GM10266 (cell line): ENCODE results near the gene TM6SF1.
"Not testable (repeated sequence)": the region's sequence is repeated elsewhere in the genome, so short reads cannot be mapped to it uniquely, and the experiment has no call there.

Experiments
- DNase-seq: peaks from one replicate; pipeline ENCODE4 v3.0.0; 2012; ENCODE audit errors: extremely low spot score
- TF ChIP-seq, protein P1 (sequence below): IDR thresholded peaks from 2 replicates; pipeline ENCODE4 v1.5.1; 2012; ENCODE audit warnings: mild to moderate bottlenecking, low read depth; ENCODE audit not compliant: control insufficient read depth, insufficient read depth; ENCODE audit errors: missing control alignments

The TM6SF1 gene

DNA sequence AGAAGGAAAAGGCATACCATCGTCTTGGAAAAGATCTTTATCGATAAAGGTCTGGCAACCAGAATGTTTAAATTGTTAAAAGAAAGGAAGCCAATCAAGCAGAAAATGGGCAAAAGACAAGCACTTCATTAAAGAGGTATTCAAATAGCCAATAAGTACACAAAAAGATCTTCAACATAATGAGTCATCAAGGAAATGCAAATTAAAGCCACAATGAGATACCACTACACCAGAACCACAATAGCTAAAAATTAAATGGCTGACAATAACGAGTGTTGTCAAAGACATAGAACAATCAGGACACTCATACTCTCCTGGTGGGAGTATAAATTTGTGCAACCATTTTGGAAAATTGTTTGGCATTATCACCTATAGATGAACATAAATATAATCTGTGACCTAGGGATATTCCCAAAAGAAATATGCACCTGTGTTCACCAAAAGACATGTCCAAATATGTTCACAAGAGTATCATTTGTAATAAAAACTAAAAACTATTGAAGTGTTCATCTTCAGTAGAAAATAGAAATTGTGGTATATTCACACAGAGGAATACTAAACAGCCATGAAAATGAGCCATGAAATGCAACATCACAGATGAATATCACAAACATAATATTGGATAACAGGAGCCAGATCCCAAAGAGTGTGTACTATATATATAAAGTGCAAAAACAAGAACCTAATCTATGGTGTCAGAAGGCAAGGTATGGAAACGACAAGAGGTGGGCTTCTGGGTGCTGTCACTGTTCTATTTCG lies 26.0 kb upstream of the TM6SF1 start:
- no peak for DNase-seq
- TF ChIP-seq, protein P1, sequence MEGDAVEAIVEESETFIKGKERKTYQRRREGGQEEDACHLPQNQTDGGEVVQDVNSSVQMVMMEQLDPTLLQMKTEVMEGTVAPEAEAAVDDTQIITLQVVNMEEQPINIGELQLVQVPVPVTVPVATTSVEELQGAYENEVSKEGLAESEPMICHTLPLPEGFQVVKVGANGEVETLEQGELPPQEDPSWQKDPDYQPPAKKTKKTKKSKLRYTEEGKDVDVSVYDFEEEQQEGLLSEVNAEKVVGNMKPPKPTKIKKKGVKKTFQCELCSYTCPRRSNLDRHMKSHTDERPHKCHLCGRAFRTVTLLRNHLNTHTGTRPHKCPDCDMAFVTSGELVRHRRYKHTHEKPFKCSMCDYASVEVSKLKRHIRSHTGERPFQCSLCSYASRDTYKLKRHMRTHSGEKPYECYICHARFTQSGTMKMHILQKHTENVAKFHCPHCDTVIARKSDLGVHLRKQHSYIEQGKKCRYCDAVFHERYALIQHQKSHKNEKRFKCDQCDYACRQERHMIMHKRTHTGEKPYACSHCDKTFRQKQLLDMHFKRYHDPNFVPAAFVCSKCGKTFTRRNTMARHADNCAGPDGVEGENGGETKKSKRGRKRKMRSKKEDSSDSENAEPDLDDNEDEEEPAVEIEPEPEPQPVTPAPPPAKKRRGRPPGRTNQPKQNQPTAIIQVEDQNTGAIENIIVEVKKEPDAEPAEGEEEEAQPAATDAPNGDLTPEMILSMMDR = no peak

DNA sequence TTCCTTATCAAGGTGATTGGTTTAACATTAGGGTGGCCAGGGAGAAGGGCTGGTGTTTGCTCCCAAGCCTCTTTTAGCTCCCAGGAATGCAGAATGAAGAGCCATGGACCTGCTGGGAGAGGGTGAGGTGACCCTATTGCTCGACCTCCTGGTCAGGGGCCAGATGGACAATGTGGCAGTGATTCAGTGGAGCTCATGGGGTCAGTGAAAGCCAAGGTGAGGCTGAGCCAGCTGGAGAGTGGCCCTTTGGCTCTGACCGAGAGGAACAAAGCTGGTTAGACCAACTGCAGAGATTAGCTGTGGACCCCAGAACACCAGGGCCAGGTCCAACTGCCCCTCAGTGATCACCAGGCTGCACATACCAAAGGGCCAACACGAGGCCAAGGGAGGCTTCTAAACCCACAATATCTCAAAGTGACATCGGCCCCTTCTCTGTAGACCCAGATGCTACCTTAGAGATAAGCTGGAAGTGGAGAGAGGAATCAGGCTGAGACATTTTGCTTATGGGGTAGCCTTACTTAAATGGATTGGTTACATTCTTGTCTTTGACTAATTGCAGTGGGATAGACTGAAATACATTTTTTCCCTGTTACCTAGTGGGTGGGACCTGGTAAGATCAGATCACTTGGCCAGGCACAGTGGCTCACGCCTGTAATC lies 24.6 kb upstream of the TM6SF1 start:
- DNase-seq = no peak
- TF ChIP-seq, protein P1 = no peak

GRCh38 chr15:83085461-83085860 lies 22.0 kb upstream of the TM6SF1 start:
- not testable (repeated sequence) for DNase-seq

DNA sequence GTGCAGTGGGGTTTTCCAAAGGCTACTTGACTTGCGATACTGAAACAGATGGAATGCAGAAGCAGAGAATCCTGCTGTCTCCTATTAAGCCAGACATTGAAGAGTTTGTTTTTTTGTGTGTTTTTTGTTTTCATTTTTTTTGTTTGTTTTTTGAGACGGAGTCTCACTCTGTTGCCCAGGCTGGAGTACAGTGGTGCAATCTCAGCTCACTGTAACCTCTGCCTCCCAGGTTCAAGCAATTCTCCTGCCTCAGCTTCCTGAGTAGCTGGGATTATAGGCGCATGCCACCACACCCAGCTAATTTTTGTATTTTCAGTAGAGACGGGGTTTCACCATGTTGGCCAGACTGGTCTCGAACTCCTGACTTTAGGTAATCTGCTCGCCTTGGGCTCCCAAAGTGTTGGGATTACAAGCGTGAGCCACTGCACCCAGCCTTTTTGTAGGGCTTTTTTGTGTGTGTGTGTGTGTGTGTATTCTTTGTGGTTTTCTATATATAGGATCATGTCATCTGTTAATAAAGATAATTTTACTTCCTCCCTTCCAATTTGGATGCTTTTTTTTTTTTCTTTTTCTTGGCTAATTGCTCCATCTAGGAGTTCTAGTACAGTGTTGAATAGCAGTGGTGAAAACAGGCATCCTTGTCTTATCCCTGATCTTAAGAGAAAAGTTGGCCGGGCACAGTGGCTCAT lies 21.4 kb upstream of the TM6SF1 start:
- not testable (repeated sequence) for DNase-seq

- TF ChIP-seq, protein P1 = no peak
- no peak for DNase-seq
Measured at GRCh38 chr15:83087576-83087975, 19.9 kb upstream of the TM6SF1 start.

DNA sequence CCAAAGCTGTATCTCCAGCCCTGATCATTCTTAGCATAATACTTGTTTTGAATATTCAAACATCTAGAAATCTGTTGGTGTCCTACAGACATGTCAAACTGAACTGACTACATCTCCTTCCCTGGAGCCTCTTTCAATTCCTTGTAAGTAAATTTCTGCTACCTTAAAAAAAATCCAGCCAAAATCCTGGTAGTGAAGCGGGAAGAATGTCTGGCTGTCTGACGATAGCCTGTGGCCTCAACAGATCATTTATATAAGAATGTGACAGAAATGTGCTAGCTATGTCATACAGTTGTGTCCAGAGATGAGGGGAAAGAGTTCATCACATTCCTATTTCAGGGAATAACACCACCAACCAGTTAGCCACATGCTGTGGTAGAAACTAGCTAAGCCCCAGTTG lies 18.6 kb upstream of the TM6SF1 start:
- TF ChIP-seq, protein P1 = no peak
- DNase-seq = no peak

DNA sequence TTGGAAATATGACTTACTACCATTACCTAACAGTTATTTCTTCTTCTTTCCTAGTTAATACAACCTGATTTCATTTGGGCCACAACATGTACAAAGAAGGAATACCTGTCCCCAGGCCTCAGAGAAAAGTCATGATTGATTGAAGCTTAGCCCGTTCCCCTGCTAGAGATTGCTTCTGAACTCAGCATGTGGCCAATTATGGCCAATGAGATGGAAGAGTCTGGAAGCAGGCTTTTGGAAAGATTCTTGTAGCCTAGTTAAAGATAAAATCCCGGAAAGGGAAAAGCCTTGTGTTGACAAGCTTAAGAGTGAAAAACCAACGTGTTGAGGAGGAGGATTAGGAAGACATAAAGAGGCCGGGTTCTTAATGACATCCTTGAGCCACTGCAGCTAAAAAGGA lies 17.0 kb upstream of the TM6SF1 start:
- TF ChIP-seq, protein P1 = no peak
- no peak for DNase-seq

GRCh38 chr15:83091965-83092308 lies 15.5 kb upstream of the TM6SF1 start:
- not testable (repeated sequence) for DNase-seq
